Activated CD4-positive, alpha-beta T cell treated with anti-CD3 and anti-CD28 coated beads for 36 hours (primary cell): ENCODE results near the gene RAB15. TPM values are rescaled to one million over a fixed set of nuclear protein-coding genes. Genes with fewer than 3 reads are reported as not detected.

Experiments used
- ATAC-seq: fragments of 200-7000 bp; cut with Tn5 transposase; one replicate; pipeline ENCODE4 v1.10.0; 2021; ENCODE audit warnings: mild to moderate bottlenecking, moderate library complexity
- CTCF ChIA-PET: fragments of 350-600 bp; sonication (Branson Sonifier 250); formaldehyde crosslinking; loops from one replicate; lab custom pipeline; 2021; ENCODE audit warnings: antibody characterized with exemption; lab: Charles Lee
- POLR2A ChIA-PET: fragments of 350-600 bp; sonication (Branson Sonifier 250); formaldehyde crosslinking; loops from one replicate; lab custom pipeline; 2021; ENCODE audit warnings: antibody characterized with exemption, inconsistent platforms; lab: Charles Lee
- DNase-seq: peaks from one replicate; pipeline ENCODE4 v3.0.0-alpha.2; 2020
- H3K27ac Mint-ChIP-seq: one replicate; pipeline ENCODE4 v1.8.0; 2021; ENCODE audit warnings: mixed read lengths
- H3K27me3 Mint-ChIP-seq: one replicate; pipeline ENCODE4 v1.8.0; 2021; ENCODE audit warnings: mixed read lengths
- H3K36me3 Mint-ChIP-seq: one replicate; pipeline ENCODE4 v1.8.0; 2021; ENCODE audit warnings: low read depth, mixed read lengths
- H3K4me1 Mint-ChIP-seq: one replicate; pipeline ENCODE4 v1.8.0; 2021; ENCODE audit warnings: mixed read lengths
- H3K4me3 Mint-ChIP-seq: one replicate; pipeline ENCODE4 v1.8.0; 2021; ENCODE audit warnings: mild to moderate bottlenecking, moderate library complexity, mixed read lengths
- H3K9me3 Mint-ChIP-seq: one replicate; pipeline ENCODE4 v1.8.0; 2021; ENCODE audit warnings: low read depth, mixed read lengths
- intact Hi-C, 2 experiments: fragments of 100-400 bp; cut with DNase I in 1 of 2; cut with micrococcal nuclease in 1 of 2; formaldehyde crosslinking; loops; one replicate each; pipeline versions ENCODE4 v1.14.2 to v1.15.1; 2022 to 2024; cut with DNase I, micrococcal nuclease
- total RNA-seq, 2 experiments: library from RNA; stranded (reverse); gene quantifications; one replicate each; pipeline ENCODE4 v1.2.3, GENCODE V29; 2021

Gene RAB15
- total RNA-seq, 2 experiments from 2014 or later: 3.7 to 5.3 TPM

DNA sequence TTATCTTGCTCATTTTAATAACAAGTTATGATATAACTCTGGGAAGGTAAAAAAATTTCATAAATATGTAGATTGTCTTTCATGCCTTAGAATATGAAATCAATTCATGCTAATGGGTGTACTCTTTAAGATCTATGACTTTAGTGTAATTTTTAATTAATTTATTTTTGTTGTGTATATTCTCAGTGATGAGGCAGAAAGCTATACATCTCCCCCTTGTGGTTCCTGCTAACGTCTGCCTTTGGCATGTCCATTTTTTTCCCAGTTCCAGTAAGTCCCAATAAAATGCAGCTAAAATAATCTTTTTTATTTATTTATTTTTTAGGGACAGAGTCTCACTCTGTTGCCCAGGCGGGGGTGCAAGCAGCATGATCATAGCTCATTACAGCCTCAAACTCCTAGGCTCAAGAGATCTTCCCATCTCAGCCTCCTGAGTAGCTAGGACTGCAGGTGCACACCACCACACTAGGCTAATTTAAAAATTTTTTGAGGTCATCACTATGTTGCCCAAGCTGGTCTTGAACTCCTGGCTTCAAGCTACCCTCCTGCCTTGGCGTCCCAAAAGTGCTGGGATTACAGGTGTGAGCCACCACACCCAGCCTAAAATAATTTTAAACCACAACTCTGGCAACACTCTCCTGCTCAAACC, 61.2 kb downstream of the RAB15 start:
- H3K4me1 Mint-ChIP-seq: peaks cover 17% of the 10 kb centered on the region
- ATAC-seq: no peak
- no peak overlapping the region for H3K27ac Mint-ChIP-seq
- H3K27me3 Mint-ChIP-seq: peaks cover 2% of the 10 kb centered on the region
- POLR2A ChIA-PET: interaction anchor here (0.7 kb wide), 1 partner anchor 11 kb away, joined by 3 read pairs; no protein-coding TSS in a partner anchor
- H3K4me3 Mint-ChIP-seq: no peak overlapping the region
- CTCF ChIA-PET: interaction anchor here (0.6 to 1.6 kb wide), 7 partner anchors 15 to 1217 kb away, joined by 3 to 7 read pairs (median 4); partner anchors contain the start of gene FNTB
- H3K36me3 Mint-ChIP-seq: peaks cover 10% of the 10 kb centered on the region
- intact Hi-C loops: loop anchor here in 1 of 2 experiments (10.0 kb wide), 1 partner anchor 1266 kb away; the partner anchor contains the start of gene WDR89
- no peak for DNase-seq
- no peaks in the 10 kb centered on the region for H3K9me3 Mint-ChIP-seq

DNA sequence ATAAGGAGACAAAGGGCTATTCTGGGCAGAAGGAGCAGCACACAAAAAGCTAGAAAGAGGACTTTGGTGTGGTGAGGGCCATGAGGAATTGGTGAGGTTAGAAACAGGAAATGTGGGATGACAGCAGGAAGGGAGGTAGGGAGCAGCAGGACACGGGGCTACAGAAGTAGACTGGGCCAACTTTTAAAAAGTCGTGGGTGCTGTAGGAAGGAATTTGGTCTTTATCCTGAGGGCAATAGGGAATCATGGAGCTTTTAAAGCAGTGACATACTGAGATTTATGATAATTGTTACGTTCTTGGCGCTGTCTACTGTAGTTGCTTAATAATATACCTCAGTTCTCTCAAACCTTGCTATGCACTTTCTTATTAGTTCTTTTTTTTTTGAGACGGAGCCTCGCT, 66.1 kb downstream of the RAB15 start:
- Mint-ChIP-seq H3K27me3 (peaks cover 6% of the 10 kb centered on the region), H3K4me1 (no peaks in the 10 kb centered on the region), H3K4me3 (no peak overlapping the region), H3K27ac (no peak overlapping the region), H3K9me3 (no peaks in the 10 kb centered on the region), H3K36me3 (no peaks in the 10 kb centered on the region)
- DNase-seq: no peak
- CTCF ChIA-PET: interaction anchor here (0.7 to 3.0 kb wide), 2 partner anchors 15 to 27 kb away, joined by 3 to 22 read pairs; no protein-coding TSS in a partner anchor
- POLR2A ChIA-PET: no interaction called here
- no peak for ATAC-seq
- intact Hi-C loops: no loop called here

DNA sequence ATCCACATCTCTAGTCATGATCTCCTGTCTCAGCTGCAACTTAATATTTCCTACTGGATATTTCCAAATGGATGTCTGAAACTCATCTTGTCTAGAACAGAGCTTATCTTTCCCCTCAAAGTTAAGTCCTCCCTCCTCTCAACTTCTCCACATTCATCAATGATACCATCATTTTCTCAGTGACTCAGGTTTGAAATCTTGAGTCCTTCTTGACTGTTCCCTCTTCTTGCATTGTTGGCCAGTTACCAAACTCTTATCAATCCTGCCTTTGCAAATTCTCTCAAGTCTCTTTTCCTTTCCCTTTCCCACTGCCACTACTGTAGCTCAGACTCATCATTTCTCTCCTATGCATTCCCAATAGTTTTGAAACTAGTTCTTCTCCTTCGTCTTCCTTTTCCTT, 72.2 kb downstream of the RAB15 start:
- ChIA-PET CTCF (interaction anchor here (0.8 to 2.6 kb wide), 6 partner anchors 8 to 228 kb away, joined by 3 to 33 read pairs (median 4); no protein-coding TSS in a partner anchor), POLR2A (interaction anchor here (0.6 kb wide), 1 partner anchor 11 kb away, joined by 3 read pairs; no protein-coding TSS in a partner anchor)
- intact Hi-C loops: no loop called here
- Mint-ChIP-seq H3K27me3 (peaks cover 7% of the 10 kb centered on the region), H3K36me3 (no peaks in the 10 kb centered on the region), H3K27ac (no peak overlapping the region), H3K4me1 (no peaks in the 10 kb centered on the region), H3K9me3 (no peaks in the 10 kb centered on the region), H3K4me3 (no peak overlapping the region)
- ATAC-seq (no peak), DNase-seq (no peak)

Other genes with a start within 250 kb of the RAB15 start
- under 1 TPM; 0.32 to 0.60 TPM for gene SPTB, start 92.4 kb downstream of the RAB15 start, total RNA-seq
- gene CHURC1, start 57.9 kb downstream of the RAB15 start, total RNA-seq: 10 to 100 TPM; 37.6 to 66.1 TPM
- gene GPX2, start 29.6 kb downstream of the RAB15 start, total RNA-seq: not detected
- gene FNTB, start 14.6 kb upstream of the RAB15 start, total RNA-seq: 10 to 100 TPM; 18.2 to 24.9 TPM
- 100 to 1,000 TPM in 1 of 2 experiments, 10 to 100 TPM in 1; 93.6 to 136 TPM for gene MAX, start 130.2 kb upstream of the RAB15 start, total RNA-seq